8988T (cell line): ENCODE data around the gene TAS2R43.
"Not testable (repeated sequence)": the region's sequence is repeated elsewhere in the genome, so short reads cannot be mapped to it uniquely, and the experiment has no call there.

ENCODE experiments used
- DNase-seq: peaks from one replicate; pipeline ENCODE4 v3.0.0; 2011

TAS2R43 gene

GRCh38 chr12:11059041-11059440 is 33.1 kb downstream of the TAS2R43 start:
- DNase-seq, result no peak

- no peak for DNase-seq
Measured at GRCh38 chr12:11055306-11055705, 36.8 kb downstream of the TAS2R43 start.

GRCh38 chr12:11049806-11050531 is 42.1 kb downstream of the TAS2R43 start:
- not testable (repeated sequence) for DNase-seq

GRCh38 chr12:11041366-11041765 is 50.7 kb downstream of the TAS2R43 start:
- not testable (repeated sequence) for DNase-seq
